ENCODE measurements around the gene DYNLT1.
"Not testable (repeated sequence)": the region's sequence is repeated elsewhere in the genome, so short reads cannot be mapped to it uniquely, and the experiment has no call there.

Gene DYNLT1

DNA sequence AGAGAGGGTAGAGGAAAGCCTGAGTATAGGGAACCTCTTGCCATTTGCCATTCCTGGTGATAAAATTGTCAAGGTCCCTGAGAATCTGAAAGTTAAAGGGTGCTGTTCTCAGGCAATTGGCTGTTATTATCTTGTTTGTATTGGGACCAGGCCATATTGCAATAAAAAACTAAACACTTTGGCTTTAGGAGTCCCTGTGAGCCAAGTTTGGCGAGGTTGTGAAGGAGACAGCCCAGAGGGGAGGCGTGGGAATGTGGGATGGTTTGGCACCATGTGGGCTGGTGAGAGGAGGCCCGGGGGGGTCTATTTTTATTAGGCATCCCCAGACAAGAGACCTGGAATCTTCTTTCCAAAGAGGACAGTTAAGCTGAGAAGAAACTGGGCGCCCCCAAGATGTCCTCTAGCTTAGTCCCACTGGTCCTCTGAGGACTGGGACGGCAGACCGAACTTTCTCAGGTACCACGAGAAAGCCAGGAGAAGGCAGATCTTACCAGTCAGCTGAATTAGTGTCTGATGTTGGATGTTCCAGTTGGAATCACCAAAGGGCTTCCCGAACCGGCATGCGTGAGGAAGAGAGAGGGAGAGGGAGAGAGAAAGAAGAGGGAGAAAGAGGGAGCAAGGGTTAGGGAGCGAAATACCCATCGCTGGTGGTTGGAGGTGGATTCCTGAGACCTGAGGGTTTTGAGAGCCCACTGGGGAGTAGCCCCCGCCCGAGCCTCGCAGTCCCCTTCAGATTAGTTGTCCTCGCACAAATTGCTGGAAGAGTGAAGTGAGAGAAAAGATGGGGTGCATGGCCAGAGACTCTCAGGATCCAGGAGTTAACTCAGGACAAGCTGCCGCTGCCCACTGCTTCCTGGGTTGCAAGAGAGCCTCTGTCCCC, 24.4 kb downstream of the DYNLT1 start:
- H3K36me3 Mint-ChIP-seq (ENCODE audit: low read depth) = peaks cover 88% of the 10 kb centered on the region
- DNase-seq = no peak
- TF ChIP-seq, protein P1, sequence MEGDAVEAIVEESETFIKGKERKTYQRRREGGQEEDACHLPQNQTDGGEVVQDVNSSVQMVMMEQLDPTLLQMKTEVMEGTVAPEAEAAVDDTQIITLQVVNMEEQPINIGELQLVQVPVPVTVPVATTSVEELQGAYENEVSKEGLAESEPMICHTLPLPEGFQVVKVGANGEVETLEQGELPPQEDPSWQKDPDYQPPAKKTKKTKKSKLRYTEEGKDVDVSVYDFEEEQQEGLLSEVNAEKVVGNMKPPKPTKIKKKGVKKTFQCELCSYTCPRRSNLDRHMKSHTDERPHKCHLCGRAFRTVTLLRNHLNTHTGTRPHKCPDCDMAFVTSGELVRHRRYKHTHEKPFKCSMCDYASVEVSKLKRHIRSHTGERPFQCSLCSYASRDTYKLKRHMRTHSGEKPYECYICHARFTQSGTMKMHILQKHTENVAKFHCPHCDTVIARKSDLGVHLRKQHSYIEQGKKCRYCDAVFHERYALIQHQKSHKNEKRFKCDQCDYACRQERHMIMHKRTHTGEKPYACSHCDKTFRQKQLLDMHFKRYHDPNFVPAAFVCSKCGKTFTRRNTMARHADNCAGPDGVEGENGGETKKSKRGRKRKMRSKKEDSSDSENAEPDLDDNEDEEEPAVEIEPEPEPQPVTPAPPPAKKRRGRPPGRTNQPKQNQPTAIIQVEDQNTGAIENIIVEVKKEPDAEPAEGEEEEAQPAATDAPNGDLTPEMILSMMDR (IDR thresholded peaks at IDR 0.05) = no peak
- peaks cover 16% of the 10 kb centered on the region for H3K4me1 Mint-ChIP-seq
- peak overlapping the region; percentile 42 for H3K27ac Mint-ChIP-seq
- H3K4me3 Mint-ChIP-seq = no peak overlapping the region
- peaks cover 38% of the 10 kb centered on the region for H3K9me3 Mint-ChIP-seq
- no peaks in the 10 kb centered on the region for H3K27me3 Mint-ChIP-seq (ENCODE audit: low read depth, poor library complexity)

DNA sequence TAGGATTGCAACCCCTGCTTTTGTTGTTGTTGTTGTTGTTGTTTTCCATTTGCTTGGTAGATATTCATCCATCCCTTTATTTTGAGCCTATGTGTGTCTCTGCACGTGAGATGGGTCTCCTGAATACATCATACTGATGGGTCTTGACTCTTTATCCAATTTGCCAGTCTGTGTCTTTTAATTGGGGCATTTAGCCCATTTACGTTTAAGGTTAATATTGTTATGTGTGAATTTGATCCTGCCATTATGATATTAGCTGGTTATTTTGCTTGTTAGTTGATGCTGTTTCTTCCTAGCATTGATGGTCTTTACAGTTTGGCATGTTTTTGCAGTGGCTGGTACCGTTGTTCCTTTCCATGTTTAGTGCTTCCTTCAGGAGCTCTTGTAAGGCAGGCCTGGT, 26.3 kb downstream of the DYNLT1 start:
- not testable (repeated sequence) for DNase-seq; H3K4me3 Mint-ChIP-seq; H3K27ac Mint-ChIP-seq; H3K4me1 Mint-ChIP-seq; H3K27me3 Mint-ChIP-seq (ENCODE audit: low read depth, poor library complexity)
- peaks cover 47% of the 10 kb centered on the region for H3K9me3 Mint-ChIP-seq
- H3K36me3 Mint-ChIP-seq (ENCODE audit: low read depth) = peaks cover 98% of the 10 kb centered on the region

DNA sequence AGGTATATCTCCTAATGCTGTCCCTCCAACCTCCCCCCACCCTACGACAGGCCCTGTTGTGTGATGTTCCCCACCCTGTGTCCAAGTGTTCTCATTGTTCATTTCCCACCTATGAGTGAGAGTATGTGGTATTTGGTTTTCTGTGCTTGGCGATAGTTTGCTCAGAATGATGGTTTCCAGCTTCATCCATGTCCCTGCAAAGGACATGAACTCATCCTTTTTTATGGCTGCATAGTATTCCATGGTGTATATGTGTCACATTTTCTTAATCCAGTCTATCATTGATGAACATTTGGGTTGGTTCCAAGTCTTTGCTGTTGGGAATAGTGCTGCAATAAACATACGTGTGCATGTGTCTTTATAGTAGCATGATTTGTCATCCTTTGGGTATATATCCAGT, 29.9 kb downstream of the DYNLT1 start:
- Mint-ChIP-seq H3K9me3 (peaks cover 47% of the 10 kb centered on the region), H3K36me3 (ENCODE audit: low read depth) (peaks cover 78% of the 10 kb centered on the region), H3K4me1 (peaks cover 12% of the 10 kb centered on the region)
- DNase-seq; H3K27ac Mint-ChIP-seq; H3K27me3 Mint-ChIP-seq (ENCODE audit: low read depth, poor library complexity); H3K4me3 Mint-ChIP-seq: not testable (repeated sequence)

DNA sequence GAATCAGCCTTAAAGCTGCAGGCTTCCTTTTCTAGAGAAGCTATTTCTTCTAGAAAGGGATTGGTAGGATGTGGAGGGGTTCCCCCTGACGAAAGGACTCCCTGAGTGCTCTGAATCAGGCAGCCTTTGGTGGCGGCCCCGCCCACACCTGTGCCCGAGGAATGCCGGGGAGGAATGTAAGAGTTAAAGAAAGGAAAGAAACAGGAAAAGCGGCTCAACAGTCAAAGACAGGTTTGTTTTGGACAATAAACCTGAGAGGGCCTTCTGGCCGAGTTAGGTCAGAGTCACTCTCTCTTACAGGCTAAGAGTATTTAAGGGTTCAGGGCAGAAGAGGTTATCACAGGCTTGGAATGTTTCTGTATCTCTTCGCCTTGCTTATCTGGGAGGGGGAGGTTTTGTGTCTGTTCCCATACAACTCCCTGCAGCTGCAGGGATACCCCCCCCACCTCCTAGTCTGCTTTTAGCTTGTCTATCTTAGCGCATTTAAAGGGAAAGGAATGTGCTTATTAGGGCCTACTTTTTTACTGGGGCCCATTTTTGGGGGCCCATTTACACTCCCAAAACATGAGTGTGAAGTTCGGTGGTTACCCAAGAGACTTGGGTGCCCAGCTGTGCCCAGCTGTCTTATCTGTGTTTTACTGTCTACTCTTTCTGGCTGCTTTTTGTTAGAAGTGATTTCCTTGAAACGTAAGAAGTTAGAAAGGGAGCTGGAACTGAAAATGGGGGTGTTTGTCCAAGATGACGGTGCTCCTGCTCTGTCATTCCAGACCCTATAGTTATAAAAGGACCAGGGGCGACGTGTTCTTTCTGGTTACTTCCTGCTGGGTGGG, 32.8 kb downstream of the DYNLT1 start:
- Mint-ChIP-seq H3K27me3 (ENCODE audit: low read depth, poor library complexity) (no peaks in the 10 kb centered on the region), H3K4me1 (peaks cover 12% of the 10 kb centered on the region), H3K27ac (peak overlapping the region; percentile 69), H3K9me3 (peaks cover 23% of the 10 kb centered on the region), H3K36me3 (ENCODE audit: low read depth) (peaks cover 61% of the 10 kb centered on the region), H3K4me3 (no peak overlapping the region)
- DNase-seq = no peak
- TF ChIP-seq, protein P1 (IDR thresholded peaks at IDR 0.05) = no peak

DNA sequence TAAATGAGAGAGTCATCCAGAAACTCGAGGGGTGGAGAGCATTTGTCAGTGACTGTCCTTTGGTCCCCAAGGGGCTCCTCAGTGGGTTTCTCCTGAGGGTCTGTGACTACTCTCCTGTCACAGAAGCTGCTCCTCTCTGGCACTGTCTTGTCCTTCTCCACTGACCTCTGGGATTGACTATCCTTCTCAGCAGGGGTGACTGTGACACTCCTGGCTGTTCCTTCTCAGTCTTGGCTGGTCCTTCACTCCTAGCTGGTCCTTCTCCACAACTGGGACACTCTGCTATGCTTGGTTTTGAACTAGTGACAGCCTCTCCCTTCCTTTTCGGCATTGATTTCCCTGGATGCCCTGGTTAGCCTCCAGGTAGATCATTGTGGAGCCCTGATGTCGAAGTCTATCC, 33.5 kb downstream of the DYNLT1 start:
- Mint-ChIP-seq H3K27ac (no peak overlapping the region), H3K36me3 (ENCODE audit: low read depth) (peaks cover 54% of the 10 kb centered on the region), H3K27me3 (ENCODE audit: low read depth, poor library complexity) (no peaks in the 10 kb centered on the region), H3K4me3 (no peak overlapping the region), H3K9me3 (peaks cover 16% of the 10 kb centered on the region), H3K4me1 (peaks cover 12% of the 10 kb centered on the region)
- no peak for DNase-seq
- TF ChIP-seq, protein P1 (IDR thresholded peaks at IDR 0.05) = no peak

DNA sequence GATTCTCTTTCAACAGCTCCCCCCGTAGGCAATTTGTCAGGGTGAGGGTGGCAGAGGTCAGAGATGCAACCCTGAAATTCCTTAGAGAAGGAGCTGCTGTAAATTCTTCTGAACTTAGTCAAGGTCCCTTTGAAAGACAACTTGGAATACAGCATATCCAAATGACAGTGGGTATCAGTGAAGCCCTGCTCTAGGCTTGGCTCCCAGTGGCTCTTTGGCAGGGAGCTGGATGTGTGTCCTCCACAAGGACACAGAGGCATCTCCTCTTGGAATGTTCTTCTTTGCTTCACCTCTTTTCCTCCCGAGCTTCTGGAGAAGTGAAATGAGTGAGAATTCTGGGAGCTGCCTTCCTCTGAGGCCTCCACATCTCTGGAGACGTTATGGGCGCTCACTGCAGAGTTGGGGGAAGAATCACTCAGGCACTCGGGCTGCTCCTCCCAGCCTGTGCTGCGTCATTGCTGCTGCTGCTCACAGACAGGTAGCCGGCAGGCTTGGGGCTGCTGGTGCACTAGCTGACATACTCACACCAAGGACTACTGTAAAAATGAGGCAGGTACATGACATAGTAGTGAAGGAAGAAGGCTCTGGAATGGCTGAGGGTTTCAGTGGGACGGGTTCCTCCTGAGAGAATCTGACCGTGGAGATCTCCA, 34.1 kb downstream of the DYNLT1 start:
- H3K36me3 Mint-ChIP-seq (ENCODE audit: low read depth) = peaks cover 53% of the 10 kb centered on the region
- no peak for DNase-seq
- peaks cover 12% of the 10 kb centered on the region for H3K4me1 Mint-ChIP-seq
- H3K27ac Mint-ChIP-seq = peak overlapping the region; percentile 59
- peaks cover 11% of the 10 kb centered on the region for H3K9me3 Mint-ChIP-seq
- TF ChIP-seq, protein P1 (IDR thresholded peaks at IDR 0.05) = no peak
- H3K27me3 Mint-ChIP-seq (ENCODE audit: low read depth, poor library complexity) = no peaks in the 10 kb centered on the region
- H3K4me3 Mint-ChIP-seq = no peak overlapping the region

All from nephron progenitor cell (in vitro differentiated cells).